Epidermal melanocyte (primary cell): ENCODE results near the gene KRAS.
A peak's percentile ranks its signal among the peaks of the same experiment; 100 is the strongest.

Experiments used
- DNase-seq: peaks from one replicate; pipeline ENCODE4 v3.0.0; 2011; ENCODE audit warnings: low spot score; ENCODE audit not compliant: insufficient read length

The KRAS gene

DNA sequence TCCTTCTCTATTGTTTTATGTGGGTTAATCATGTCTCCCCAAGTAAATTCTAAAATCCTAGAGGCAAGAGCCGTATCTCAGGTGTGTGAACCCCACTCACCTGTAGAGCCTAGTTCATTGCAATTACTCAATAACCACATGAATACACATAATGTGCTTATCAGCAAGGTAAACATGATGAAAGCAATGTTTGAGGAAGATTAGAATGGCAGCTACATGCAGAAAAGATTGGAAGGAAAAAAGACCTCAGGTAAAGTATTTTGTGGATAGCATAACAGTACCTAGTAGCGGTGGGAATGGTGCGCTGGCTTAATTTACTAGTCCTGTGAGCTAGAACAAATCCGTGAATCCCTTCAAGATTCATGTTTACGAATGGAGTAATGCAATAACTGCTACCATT, 5.3 kb upstream of the KRAS start:
- DNase-seq: no peak

DNA sequence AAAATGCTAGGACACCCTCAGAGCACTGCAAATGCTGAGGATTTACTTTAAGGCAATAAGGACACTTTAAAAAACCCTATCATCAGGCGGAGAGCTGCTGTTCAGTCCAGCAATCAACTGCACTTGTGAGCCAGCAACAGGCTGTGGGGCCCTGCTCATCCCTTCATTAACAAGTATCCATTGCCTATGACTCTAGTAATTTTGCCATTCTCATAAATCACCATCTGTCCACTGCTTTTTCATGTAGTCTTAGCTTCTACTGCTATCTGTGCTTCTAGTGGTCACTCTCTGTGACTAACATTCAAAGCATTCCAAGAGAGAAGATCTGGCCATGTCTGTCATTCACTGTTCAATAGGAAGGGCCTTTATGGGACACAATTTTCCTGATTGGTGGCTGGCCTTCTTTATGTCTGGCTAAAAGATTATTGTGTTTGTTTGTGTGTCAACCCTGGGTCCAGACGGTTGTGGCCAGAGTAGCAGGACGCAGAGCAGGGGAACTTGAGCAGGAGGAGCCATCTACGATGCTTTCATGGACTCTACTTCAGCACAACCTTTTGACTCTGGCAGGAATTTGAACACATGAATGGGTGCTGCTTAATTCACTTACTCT, 3.6 kb upstream of the KRAS start:
- no peak for DNase-seq

DNA sequence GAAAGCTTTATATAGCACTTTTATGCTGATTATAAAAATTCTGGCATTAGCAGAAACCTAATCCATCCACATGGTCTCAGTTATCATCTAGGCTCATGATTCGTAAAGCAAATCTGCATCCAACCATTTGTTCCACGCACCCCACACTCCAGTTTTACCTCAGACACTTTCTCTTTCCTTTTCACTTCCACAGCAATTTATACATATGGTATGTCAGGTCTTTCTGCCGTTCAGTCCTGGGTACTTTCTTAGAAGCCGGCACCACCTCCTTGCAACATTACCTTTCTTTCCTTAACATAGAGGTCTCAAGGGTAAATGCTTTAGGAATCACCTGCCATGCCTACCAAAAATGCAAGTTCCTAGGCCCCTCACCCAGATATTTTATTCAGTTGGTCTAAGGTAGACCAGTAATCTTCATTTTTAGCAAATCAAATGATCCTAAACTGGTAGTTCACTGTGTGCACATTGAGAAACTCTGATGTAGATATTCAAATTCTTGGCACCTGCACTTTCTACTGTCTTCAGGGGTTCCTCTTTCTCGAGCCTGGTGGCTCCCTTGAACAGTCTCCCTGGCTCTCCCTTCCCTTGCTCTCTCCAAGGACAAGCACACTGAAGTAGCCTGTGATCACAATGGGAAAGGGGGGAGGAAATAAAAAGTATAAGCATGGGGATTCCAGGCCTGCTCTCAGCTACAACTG, 2.8 kb upstream of the KRAS start:
- no peak for DNase-seq

DNA sequence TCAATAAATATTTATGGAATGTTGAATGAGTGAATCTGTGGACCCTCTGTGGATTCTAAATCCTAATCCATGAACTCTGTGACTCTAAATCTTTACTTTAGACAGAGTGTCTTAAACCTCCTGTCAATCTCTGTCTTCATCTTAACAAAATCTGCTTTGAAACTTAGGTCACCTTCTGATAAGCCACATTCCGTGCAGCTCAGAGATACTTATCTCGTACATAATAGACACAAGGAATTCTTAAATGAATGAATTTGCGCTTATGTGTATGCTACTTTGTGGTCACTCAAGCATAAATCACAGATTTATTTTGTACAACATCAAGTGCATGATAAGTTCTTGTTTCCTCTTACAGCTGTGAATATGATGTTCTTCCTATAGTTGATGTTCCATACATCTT, 2.2 kb upstream of the KRAS start:
- DNase-seq: no peak

DNA sequence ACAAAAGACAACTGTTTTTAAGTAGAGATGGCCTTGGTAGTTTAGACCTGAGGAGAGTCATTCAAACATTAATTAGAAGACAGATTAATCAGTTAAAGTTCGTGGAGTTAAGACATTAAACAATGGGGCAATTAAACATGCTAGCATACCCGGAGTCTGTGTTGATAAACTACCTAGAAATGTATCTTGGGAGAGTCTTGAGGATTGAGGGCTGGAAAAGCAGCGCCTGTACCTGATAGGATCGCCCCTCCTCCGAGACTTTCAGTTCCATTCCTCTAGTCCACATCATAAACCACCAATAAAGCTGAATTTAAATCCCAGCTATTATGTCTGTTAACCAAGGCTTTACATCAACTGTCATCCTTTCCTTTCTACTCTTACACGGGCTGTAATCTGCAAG, 1.0 kb upstream of the KRAS start:
- no peak for DNase-seq

DNA sequence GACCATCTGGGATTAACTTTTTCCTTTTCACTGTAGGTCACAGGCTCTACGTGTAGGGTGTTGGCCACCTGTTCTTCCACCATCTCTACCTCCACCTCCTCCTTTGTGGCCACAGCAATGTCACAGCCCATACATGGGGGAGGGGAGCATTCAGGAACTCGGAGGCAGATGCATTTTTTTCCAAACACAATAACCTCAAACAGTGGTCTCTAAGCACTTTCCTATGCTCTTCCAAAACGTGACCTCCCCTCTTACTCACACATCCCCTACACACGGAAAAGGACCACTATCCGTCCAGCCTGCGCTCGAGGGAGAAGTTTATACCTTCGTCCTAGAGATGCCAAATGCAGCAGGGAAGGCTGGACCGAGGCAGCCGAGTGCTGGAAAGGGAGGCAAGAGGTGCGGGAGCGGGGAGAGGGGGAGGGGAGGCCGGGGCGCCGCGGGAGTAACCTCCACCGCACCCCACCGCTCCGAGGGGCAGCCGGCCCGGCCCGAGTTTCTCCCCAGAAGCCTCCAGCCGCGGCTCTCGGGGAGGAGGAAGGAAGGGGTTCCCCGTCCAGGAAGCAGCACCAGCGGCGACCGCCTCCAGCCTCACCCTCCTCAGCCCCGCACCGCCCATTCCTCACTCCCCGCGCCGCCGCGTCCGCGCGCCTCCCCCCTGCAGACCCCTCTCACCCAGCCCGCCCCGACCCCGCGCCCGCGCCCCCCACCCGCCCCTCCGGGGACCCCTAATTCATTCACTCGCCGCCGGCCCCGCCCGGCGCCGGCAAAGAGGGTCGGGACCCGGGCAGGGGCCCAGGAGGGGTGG, 594 bp downstream of the KRAS start:
- DNase-seq: peak; percentile 16

DNA sequence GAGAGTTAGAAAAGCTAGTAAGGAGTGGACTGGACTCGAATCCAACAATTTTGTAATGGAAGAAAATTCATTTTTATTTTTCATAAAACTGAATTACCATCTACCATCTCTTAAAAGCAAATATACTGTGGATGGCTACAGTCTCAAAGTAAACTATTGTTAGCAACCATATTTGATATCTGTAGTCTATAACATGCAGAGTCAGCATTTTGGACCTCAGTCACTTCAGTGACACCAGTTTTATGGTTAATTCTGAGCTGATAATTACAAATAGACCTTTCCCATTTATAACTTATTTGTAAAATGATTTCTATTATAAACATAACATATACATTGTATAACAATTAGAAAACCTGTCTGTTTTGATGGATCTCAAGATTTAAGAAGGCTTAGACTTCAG, 2.0 kb downstream of the KRAS start:
- no peak for DNase-seq

DNA sequence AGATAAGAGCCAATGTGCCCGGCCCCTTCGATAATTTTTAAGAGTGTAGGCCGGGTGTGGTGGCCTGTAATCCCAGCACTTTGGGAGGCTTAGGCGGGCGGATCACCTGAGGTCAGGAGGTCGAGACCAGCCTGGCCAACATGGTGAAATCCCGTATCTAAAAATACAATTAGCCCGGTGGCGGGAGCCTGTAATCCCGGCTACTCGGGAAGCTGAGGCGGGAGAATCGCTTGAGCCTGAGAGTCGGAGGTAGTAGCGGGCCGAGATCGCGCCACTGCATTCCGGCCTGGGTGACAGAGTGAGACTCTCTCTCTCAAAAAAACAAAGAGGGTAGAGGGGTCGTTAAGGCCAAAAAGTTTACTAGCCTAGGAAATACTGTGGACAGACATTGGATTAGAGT, 2.6 kb downstream of the KRAS start:
- DNase-seq: no peak

DNA sequence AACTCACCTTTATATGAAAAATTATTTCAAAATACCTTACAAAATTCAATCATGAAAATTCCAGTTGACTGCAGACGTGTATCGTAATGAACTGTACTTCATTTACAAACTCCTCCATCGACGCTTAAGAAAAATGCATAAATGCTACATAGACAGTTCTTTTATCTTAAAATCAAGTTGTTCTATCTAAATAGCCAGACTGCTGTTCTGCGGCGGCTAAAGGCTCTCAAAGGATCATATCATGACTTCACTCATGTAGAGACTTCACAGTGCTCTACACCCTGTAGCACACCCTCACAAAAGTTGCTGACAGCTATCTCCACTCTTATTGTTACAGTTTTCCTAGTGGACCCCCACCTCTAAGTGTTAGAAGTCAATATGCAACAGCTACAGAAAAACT, 5.2 kb downstream of the KRAS start:
- DNase-seq: no peak

DNA sequence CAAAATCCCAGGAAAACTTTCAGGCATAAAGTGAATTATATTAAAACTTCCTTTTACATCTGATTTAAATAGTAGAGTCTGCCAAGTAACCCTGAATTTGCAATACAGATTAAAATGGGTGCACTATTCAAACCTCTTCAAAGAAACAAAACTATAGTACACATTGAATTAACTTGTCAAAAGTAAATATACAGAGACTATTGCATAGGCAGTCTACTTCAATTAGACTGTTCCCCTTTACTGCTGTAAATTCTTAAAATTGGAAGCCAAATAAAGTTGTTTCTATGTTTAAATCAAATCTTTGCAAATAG, 7.1 kb downstream of the KRAS start:
- no peak for DNase-seq

DNA sequence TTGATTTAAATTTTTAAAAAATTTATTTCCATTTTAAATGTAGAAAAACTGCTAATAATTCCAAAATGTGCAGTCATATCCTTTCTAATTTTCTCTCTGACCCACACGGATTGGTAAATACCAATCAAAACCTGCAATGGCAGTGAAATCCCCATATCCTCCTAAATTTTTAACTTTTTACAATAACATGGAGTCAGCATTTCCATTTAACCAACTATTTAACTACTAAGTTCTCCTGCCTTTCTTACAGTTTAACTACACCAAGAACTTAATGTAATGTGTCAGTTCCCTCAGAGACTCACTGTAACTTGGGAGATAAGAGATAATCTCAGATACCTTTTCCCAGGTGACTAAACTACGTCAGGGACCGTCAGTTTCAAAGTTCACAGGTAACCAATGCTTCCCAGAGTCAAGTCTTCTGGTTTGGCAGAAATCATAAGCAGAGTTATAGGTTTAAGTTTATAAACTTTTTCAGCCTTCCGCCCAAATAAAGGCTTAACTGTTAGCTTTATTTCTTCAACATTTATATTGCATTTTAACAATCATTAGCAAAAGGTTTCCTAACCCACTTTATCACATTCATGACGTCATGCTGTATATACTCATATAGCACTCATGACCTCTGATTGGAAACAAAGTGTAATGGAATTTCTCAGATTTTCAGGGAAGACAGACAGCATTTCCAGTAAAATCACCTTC, 7.6 kb downstream of the KRAS start:
- no peak for DNase-seq

DNA sequence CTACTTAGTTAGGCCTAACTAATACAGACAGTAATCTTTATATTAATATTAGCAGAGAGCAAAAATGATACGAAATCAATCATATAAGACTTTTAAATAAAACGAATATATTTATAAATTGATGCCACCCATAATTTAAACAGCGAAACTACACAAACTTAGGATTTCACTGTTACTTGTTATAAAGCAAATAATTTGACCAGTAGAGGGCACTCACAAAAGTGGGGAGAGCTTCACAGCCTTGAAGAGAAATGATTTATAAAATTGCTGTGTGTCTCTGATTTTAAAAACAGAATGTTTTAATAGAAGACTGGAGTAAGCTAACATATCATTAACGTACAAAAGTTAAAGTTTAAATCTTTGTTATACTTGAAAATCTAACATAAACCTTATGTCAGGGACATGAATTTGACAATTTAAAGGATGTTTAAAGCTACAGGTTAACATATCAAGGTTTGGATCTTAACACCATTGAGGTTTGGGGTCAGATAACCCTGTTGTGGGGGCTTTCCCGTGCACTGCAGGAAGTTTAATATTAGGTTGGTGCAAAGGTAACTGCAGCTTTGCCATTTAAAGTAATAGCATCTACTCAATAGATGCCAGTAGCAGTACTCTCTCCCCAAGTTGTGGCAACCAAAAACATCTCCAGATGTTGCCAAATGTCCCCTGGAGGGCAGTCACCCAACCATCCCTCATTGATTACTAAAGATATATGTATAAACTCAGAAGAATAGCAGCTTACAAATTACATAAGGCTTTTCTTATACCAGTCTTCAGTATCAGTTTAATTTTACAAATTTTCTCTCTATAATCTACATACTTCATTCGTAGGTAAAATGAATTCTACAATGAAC, 9.3 kb downstream of the KRAS start:
- no peak for DNase-seq

DNA sequence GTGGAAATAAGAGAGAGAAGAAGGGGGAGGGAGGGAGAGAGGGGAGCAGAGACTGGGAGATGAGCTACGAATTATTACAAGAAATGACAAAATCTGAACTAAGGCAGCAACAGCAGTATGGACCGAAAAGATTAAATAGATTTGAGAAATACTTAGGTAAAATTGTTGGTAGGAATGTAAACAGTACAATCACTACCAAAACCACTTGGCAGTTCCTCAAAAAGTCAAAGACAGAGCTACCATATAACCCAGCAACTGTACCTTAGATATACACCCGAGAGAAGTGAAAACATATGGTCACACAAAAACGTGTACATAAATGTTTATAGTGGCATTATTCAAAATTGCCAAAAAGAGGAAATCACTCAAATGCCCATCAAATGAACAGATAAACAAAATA, 14.1 kb downstream of the KRAS start:
- no peak for DNase-seq

DNA sequence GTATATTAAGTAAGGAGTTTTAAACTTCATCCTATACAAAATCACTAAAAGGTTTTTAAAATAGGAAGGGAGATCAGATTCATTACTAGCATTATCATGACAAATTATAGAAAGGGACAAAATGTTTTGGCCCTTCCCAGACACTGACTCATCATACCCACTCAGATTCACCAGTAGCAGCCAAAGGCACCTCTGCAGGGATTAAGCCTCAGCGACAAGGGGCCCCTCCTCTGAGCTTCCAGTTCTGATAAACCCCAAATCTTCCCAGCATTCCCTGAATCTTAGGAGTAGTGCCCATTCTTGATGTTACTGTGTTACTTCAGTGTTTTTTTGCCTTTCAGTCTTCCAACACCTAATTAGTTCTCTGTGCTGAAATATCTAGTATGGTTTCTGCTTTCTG, 14.5 kb downstream of the KRAS start:
- no peak for DNase-seq

DNA sequence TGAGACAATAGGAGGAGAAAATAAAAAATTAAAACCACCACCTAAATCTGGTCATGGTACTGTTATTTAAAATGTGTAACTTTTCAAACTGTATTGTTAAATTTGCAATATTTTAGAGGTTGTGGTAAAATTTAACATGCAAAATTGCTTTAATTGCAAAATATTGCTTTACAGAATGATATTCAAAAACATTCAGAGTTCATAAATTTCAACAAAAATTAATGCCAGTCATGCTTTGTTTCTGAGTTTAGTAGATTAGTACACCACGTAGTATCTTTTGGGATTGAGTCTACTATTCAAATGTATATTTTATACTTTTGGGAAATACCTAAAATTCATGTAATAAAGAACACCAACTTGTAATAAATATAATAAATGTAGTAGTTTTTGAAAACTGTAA, 37.4 kb downstream of the KRAS start:
- DNase-seq: no peak

DNA sequence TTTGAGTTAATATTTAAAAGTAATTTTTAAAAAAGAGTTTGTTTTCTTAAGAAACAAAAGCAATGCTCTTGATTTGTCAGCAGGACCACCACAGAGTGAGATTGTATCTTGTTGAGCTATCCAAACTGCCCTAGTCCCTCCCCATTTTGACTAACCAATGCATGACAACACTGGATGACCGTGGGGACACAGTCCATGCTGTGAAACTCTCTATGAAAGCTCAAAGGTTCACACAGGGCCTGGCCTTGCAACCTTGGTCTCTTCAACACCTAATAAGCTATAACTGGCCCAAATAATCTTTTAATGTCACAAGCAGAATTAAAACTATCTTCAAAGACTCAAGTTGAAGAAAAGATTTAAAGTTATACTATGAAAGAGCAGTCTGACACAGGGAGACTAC, 42.2 kb downstream of the KRAS start:
- no peak for DNase-seq

DNA sequence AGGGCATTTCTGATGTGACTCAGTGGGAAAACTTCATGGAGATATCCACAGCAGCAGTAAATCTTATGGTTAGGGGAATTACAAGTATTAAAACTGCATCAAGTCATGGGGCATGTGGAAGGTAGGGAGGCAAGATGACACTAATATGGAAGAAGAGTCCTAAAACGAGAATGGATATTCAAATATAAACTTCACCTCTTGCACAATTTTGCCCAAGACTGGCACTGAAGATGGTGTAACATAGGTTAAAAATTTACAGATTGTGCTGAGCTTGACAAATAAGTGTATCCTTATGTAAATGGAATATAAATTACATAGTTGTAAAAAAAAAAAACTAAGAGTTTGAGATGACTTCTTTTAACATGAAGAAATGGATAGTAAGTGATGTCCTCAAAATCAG, 42.9 kb downstream of the KRAS start:
- DNase-seq: no peak

DNA sequence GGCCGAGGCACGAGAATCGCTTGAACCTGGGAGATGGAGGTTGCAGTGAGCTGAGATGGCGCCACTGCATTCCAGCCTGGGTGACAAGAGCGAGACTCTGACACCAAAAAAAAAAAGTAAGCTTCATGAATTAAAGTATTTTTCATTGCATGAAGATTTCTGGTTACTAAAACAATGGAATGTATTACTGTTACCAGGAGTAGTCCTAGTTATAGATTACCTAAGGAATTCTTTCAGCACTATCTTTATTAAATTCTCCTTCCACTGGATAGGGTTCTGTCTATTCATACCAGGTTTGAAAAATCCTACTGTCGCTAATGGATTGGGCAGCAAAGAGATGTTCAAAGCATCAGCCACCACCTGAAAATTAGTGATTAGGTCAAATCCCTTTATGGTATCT, 43.3 kb downstream of the KRAS start:
- no peak for DNase-seq

DNA sequence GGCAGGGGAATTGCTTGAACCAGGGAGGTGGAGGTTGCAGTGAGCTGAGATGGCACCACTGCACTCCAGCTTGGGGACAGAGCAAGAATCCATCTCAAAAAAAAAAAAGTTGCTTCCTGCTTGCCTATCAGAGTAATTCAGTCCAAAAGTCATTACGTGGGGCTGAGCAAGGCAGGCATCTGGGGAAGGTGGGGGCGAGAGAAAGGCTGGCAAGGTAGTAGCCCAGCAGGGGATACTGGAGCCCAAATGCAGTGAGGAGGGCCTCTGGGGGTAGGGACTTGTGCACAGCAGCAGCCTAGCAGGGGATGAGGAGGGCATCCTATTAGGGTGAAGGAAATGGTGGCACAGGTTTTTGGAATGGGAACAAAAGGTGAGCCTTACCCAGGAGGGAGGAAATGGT, 48.6 kb downstream of the KRAS start:
- no peak for DNase-seq

DNA sequence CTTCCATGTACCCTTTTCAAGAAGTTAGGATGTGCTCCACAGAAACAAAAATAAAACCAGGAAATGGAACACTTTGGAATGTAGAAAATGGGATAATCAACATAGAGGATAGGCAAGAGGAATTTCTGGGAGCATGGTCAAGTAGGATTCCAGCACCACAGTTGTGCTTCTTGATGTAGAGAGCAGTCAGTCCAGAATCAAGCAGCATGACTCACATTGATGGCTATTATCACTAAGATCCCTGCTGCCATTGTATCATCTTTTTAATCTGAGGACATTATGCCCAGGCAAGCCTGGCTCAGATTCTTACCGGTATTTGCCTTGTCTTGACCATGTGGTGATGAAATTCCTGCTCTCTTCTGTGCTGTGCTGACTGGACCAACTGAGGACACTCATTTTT, 50.0 kb downstream of the KRAS start:
- DNase-seq: no peak

DNA sequence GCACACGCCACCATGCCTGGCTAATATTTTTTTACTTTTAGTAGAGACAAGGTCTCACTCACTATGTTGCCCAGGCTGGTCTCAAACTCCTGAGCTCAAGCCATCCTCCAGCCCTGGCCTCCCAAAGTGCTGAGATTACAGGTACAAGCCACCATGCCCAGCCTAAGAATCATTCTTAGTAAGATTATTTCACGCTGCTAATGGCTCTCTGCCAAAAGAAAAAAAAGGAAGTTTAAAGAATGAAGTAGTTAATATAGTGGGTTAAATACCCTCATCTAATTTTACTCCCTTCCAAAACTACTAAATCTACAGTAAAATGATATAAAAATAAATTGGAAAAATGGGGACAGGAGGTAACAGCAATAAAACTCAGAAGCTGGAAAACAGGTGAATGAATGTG, 53.1 kb downstream of the KRAS start:
- DNase-seq: no peak
